Gastrocnemius medialis (tissue), 4 donors: Measurements from ENCODE around the gene CBX1.

Experiments
- CTCF ChIP-seq, 5 experiments: fragments of 450-650 bp in 3 of 5; fragments of 200-600 bp in 2 of 5; sonication (generic) in 2 of 5; IDR thresholded peaks in 4 of 5; conservative IDR thresholded peaks in 1 of 5; 1 replicate in 4 of 5; 2 replicates in 1 of 5; pipeline ENCODE4 v1.5.1; 2016 to 2019; ENCODE audit warnings: antibody characterized with exemption in 5 of 5, mild to moderate bottlenecking in 3 of 5, moderate library complexity in 3 of 5
- POLR2A ChIP-seq, 2 donors: fragments of 450-650 bp; IDR thresholded peaks; one replicate each; pipeline ENCODE4 v1.6.1; 2017; ENCODE audit warnings: antibody characterized with exemption in 2 of 2, mild to moderate bottlenecking in 2 of 2, moderate library complexity in 2 of 2

GRCh38 chr17:48111937-48112241 is 10.6 kb upstream of the CBX1 start:
- TF ChIP-seq CTCF (IDR thresholded peaks at IDR 0.05 in 4 of 5, conservative IDR thresholded peaks at IDR 0.05 in 1 of 5) (no peak), POLR2A (IDR thresholded peaks at IDR 0.05) (no peak)
